Neuronal stem cell (in vitro differentiated cells): ENCODE measurements around the gene PRKAR2A.
"Not testable (repeated sequence)": the region's sequence is repeated elsewhere in the genome, so short reads cannot be mapped to it uniquely, and the experiment has no call there.

Source experiments
- DNase-seq: peaks from one replicate; pipeline ENCODE4 v3.0.0-alpha.2; 2013; ENCODE audit warnings: low spot score
- H2AFZ ChIP-seq: one replicate; pipeline ENCODE4 v1.6.1; 2013; ENCODE audit warnings: mild to moderate bottlenecking, low read length, inconsistent platforms
- H2AK5ac ChIP-seq: 2 replicates; pipeline ENCODE4 v1.6.1; 2013; ENCODE audit warnings: low read depth, mild to moderate bottlenecking, inconsistent platforms, low read length, moderate library complexity, mixed read lengths
- H2BK120ac ChIP-seq: 2 replicates; pipeline ENCODE4 v1.6.1; 2013; ENCODE audit warnings: low read depth, mild to moderate bottlenecking, inconsistent platforms, low read length, moderate library complexity, mixed read lengths
- H2BK12ac ChIP-seq: one replicate; pipeline ENCODE4 v1.6.1; 2013; ENCODE audit warnings: low read length, inconsistent platforms
- H2BK15ac ChIP-seq: 2 replicates; pipeline ENCODE4 v1.6.1; 2013; ENCODE audit warnings: mild to moderate bottlenecking, low read length, inconsistent platforms, mixed read lengths
- H2BK5ac ChIP-seq: one replicate; pipeline ENCODE4 v1.6.1; 2013; ENCODE audit warnings: inconsistent platforms, mild to moderate bottlenecking, low read length, moderate library complexity
- H3K14ac ChIP-seq: one replicate; pipeline ENCODE4 v1.6.1; 2013; ENCODE audit warnings: low read length, inconsistent platforms
- H3K18ac ChIP-seq: 2 replicates; pipeline ENCODE4 v1.6.1; 2013; ENCODE audit warnings: low read length, inconsistent platforms
- H3K23ac ChIP-seq: 2 replicates; pipeline ENCODE4 v1.6.1; 2013; ENCODE audit warnings: low read depth, mild to moderate bottlenecking, mixed read lengths, low read length, inconsistent platforms; ENCODE audit not compliant: poor library complexity
- H3K27ac ChIP-seq: replicated peaks from 3 replicates; pipeline ENCODE4 v1.5.1; 2013; ENCODE audit warnings: low read length, inconsistent platforms
- H3K27me3 ChIP-seq, 3 experiments: 2 replicates each; pipeline ENCODE4 v1.6.1; 2013; ENCODE audit warnings: low read length in 3 of 3, mild to moderate bottlenecking in 2 of 3, inconsistent platforms in 1 of 3, low read depth in 1 of 3, mixed read lengths in 1 of 3, moderate library complexity in 1 of 3; ENCODE audit not compliant: control insufficient read depth in 3 of 3, insufficient read depth in 3 of 3
- H3K36me3 ChIP-seq, 2 donors: replicated peaks in 1 of 2; 2 replicates each; pipeline ENCODE4 v1.6.1; 2013; ENCODE audit warnings: low read length in 2 of 2; ENCODE audit not compliant: control insufficient read depth in 2 of 2, insufficient read depth in 2 of 2
- H3K4ac ChIP-seq: 2 replicates; pipeline ENCODE4 v1.6.1; 2013; ENCODE audit warnings: inconsistent platforms, mild to moderate bottlenecking, low read length, moderate library complexity
- H3K4me1 ChIP-seq, 2 donors: 1 replicate in 1 of 2; 2 replicates in 1 of 2; pipeline ENCODE4 v1.6.1; 2013; ENCODE audit warnings: low read length in 2 of 2, low read depth in 1 of 2; ENCODE audit not compliant: control insufficient read depth in 2 of 2, insufficient read depth in 1 of 2
- H3K4me2 ChIP-seq: one replicate; pipeline ENCODE4 v1.6.1; 2013; ENCODE audit warnings: mild to moderate bottlenecking, low read length, inconsistent platforms; ENCODE audit not compliant: insufficient read depth, poor library complexity, severe bottlenecking
- H3K4me3 ChIP-seq, 2 donors: 2 replicates each; pipeline ENCODE4 v1.5.1; 2013; ENCODE audit warnings: low read length in 2 of 2, mild to moderate bottlenecking in 2 of 2, inconsistent platforms in 1 of 2, moderate library complexity in 1 of 2
- H3K79me1 ChIP-seq: one replicate; pipeline ENCODE4 v1.6.1; 2013; ENCODE audit warnings: low read depth, mild to moderate bottlenecking, inconsistent platforms, low read length, moderate library complexity
- H3K9ac ChIP-seq: one replicate; pipeline ENCODE4 v1.6.1; 2013; ENCODE audit warnings: mild to moderate bottlenecking, low read depth, low read length, inconsistent platforms; ENCODE audit not compliant: poor library complexity
- H3K9me3 ChIP-seq, 2 donors: replicated peaks in 1 of 2; 2 replicates each; pipeline versions ENCODE3 to v1.6.1; 2013; ENCODE audit warnings: low read length in 2 of 2, mild to moderate bottlenecking in 2 of 2, inconsistent platforms in 1 of 2, low read depth in 1 of 2, mixed read lengths in 1 of 2, moderate library complexity in 1 of 2; ENCODE audit not compliant: control insufficient read depth in 2 of 2, insufficient read depth in 1 of 2
- H4K8ac ChIP-seq: one replicate; pipeline ENCODE4 v1.6.1; 2013; ENCODE audit warnings: low read depth, mild to moderate bottlenecking, inconsistent platforms, low read length, moderate library complexity
- H4K91ac ChIP-seq: one replicate; pipeline ENCODE4 v1.6.1; 2013; ENCODE audit warnings: low read length, low read depth, mild to moderate bottlenecking, inconsistent platforms; ENCODE audit not compliant: poor library complexity
- WGBS, 2 donors: extraction: QIAGEN DNeasy Blood & Tissue Kit; methylation state at CpG; one replicate each; pipeline ENCODE4 v1.1.7; 2013; ENCODE audit warnings: missing lambda C conversion rate in 2 of 2, mixed read lengths in 1 of 2; ENCODE audit not compliant: insufficient read length in 2 of 2, insufficient replicate concordance in 1 of 2; ENCODE audit errors: extremely low coverage in 2 of 2; 5-methylcytosine and 5-hydroxymethylcytosine counted together

The PRKAR2A gene

DNA sequence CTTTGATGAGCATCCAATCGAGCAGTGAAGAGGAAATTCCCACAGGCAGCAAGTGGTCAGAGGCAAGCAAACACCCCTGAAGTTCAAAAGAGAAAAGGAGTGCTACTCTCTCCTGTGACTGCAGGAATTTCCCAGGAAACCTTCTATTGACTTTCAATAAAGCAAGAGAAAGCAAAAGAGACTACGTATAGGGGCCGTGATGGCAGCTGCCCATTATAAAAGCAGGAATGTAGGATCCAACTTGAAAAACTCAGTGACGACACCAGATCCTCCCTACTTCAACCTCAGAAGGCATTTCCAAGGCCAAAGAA lies 77.5 kb downstream of the PRKAR2A start:
- Histone ChIP-seq H3K4ac (no peak overlapping the region), H3K36me3 (peaks cover 0 to 6% of the 10 kb centered on the region in 2 donors), H3K23ac (no peak overlapping the region)

DNA sequence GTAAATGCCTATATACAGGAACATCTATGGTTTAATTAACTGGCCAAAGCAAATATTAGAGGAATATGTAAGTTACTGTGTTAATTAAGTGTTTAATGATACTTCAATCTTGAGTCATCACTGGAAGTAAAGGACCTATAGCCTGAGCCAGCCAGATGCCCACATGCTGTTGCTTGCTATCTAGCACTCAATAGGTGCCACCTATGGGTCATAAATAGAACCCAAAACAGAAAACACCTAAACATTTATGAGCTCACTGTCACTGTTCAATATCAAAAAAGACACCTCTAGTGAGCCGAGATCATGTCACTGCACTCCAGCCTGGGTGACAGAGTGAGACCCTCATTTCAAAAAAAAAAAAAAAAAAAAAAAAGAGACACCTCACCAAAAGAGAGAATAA lies 82.3 kb downstream of the PRKAR2A start:
- Histone ChIP-seq H3K9ac (no peak overlapping the region), H2BK12ac (no peak overlapping the region), H3K4me1 (peaks cover 0 to 3% of the 10 kb centered on the region in 2 donors), H3K4me2 (no peak overlapping the region), H3K79me1 (no peaks in the 10 kb centered on the region), H3K23ac (no peak overlapping the region), H3K14ac (no peak overlapping the region), H3K27ac (no peak overlapping the region), H3K4ac (no peak overlapping the region), H4K91ac (no peak overlapping the region), H3K18ac (no peak overlapping the region), H3K9me3 (no peaks in the 10 kb centered on the region), H2AFZ (no peak overlapping the region), H2AK5ac (no peak overlapping the region), H2BK120ac (no peak overlapping the region), H3K27me3 (no peaks in the 10 kb centered on the region), H3K36me3 (peaks cover 0 to 5% of the 10 kb centered on the region in 2 donors), H3K4me3 (no peak overlapping the region), H4K8ac (no peak overlapping the region), H2BK5ac (no peak overlapping the region), H2BK15ac (no peak overlapping the region)
- DNase-seq, result no peak
- no CpG with 5 or more reads among the region's 1 CpG for WGBS, 2 donors

More for the DNA sequence above, 77.5 kb downstream of the PRKAR2A start:
- peaks cover 0 to 3% of the 10 kb centered on the region in 2 donors for H3K4me1 ChIP-seq
- H3K14ac ChIP-seq, result no peak overlapping the region
- H2BK15ac ChIP-seq, result no peak overlapping the region
- no peak overlapping the region for H2BK12ac ChIP-seq
- no peaks in the 10 kb centered on the region for H3K79me1 ChIP-seq
- H2BK120ac ChIP-seq, result no peak overlapping the region
- H3K4me3 ChIP-seq, result no peak overlapping the region
- no peak for DNase-seq
- no peak overlapping the region for H3K4me2 ChIP-seq
- H4K8ac ChIP-seq, result no peak overlapping the region
- H2BK5ac ChIP-seq, result no peak overlapping the region
- no peak overlapping the region for H4K91ac ChIP-seq
- no peaks in the 10 kb centered on the region for H3K9me3 ChIP-seq
- H3K9ac ChIP-seq, result no peak overlapping the region
- H3K27ac ChIP-seq, result no peak overlapping the region
- WGBS, 2 donors, result no CpG with 5 or more reads among the region's 4 CpGs
- H3K27me3 ChIP-seq, result no peaks in the 10 kb centered on the region
- no peak overlapping the region for H2AFZ ChIP-seq
- no peak overlapping the region for H3K18ac ChIP-seq
- H2AK5ac ChIP-seq, result no peak overlapping the region

DNA sequence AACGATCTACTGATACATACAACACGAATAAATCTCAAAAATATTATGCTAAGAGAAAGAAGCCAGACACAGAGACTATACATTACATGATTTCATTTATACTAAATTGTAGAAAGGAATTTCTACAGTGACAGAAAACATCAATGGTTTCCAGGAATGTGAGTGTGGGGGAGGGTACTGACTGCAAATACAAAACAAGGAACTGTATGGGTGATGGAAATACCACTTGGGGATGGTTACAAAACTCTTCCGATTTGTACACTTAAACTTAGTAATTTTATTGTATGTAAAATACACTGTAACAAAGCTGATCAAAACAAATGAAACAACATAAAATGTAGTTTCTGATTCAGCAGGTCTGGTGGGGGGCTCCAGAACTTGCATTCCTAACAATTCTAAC lies 84.9 kb downstream of the PRKAR2A start:
- H3K23ac ChIP-seq, result no peak overlapping the region
- H2AK5ac ChIP-seq, result no peak overlapping the region
- H3K9ac ChIP-seq, result no peak overlapping the region
- H3K4ac ChIP-seq, result no peak overlapping the region
- no peak overlapping the region for H3K27ac ChIP-seq
- no peaks in the 10 kb centered on the region for H3K9me3 ChIP-seq
- DNase-seq, result no peak
- H2BK5ac ChIP-seq, result no peak overlapping the region
- no peaks in the 10 kb centered on the region for H3K4me1 ChIP-seq
- H2BK120ac ChIP-seq, result no peak overlapping the region
- no peak overlapping the region for H3K4me2 ChIP-seq
- H3K18ac ChIP-seq, result no peak overlapping the region
- H2BK12ac ChIP-seq, result no peak overlapping the region
- no peak overlapping the region for H4K8ac ChIP-seq
- no peak overlapping the region for H2BK15ac ChIP-seq
- no CpG with 5 or more reads among the region's 3 CpGs for WGBS, 2 donors
- H3K27me3 ChIP-seq, result no peaks in the 10 kb centered on the region
- H3K79me1 ChIP-seq, result no peaks in the 10 kb centered on the region
- H3K14ac ChIP-seq, result no peak overlapping the region
- peaks cover 1 to 5% of the 10 kb centered on the region in 2 donors for H3K36me3 ChIP-seq
- H3K4me3 ChIP-seq, result no peak overlapping the region
- H2AFZ ChIP-seq, result no peak overlapping the region
- H4K91ac ChIP-seq, result no peak overlapping the region

DNA sequence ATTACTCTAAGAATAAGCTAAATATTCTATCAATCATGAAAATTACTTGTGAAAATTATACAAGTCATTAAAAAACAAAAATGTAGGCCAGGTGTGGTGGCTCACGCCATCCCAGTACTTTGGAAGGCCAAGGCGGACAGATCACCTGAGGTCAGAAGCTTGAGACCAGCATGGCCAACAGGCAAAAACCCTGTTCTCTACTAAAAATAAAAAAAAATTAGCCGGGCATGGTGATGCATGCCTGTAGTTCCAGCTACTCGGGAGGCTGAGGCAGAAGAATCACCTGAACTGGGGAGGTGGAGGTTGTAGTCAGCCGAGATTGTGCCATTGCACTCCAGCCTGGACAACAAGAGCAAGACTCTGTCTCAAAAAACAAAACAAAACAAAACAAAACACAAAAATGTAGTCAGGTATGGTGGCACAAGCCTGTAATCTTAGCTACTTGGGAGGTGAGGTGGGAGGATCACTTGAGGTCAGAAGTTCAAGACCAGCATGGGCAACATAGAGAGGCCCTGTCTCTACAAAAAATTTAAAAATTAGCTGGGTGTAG lies 87.6 kb downstream of the PRKAR2A start:
- DNase-seq, H4K8ac ChIP-seq, H3K9ac ChIP-seq, H2BK120ac ChIP-seq, H3K4me3 ChIP-seq, H2AFZ ChIP-seq, H3K14ac ChIP-seq, H3K18ac ChIP-seq, H2BK15ac ChIP-seq, H2AK5ac ChIP-seq, H3K4me1 ChIP-seq, H2BK5ac ChIP-seq, H3K4me2 ChIP-seq, H3K27me3 ChIP-seq, H3K36me3 ChIP-seq, H3K4ac ChIP-seq, H2BK12ac ChIP-seq, H3K27ac ChIP-seq, H3K79me1 ChIP-seq, H3K9me3 ChIP-seq, H3K23ac ChIP-seq, H4K91ac ChIP-seq: not testable (repeated sequence)
- no CpG with 5 or more reads among the region's 5 CpGs for WGBS, 2 donors
